ENCODE data around the gene RUNX1.

The RUNX1 gene

DNA sequence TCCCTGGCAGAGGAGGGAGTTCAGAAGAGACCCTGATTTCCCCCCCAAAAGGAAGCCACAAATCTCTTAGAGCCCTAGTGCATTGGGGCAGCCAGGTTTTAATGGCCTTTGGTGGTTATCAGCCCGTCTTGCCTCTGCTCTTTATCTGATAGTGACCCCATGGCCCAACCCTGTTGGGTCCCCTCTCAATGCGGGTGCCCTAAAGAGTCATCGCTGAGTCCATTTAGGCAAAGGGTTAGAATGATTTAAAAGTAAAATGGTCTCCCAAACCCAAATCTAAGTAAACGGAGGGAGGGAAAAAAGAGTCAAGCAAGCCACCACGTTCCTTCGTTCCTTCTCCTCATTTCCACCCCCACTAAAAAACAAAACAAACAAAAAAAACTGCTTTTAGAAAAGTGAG, 164.0 kb downstream of the RUNX1 start:
- no peak for DNase-seq (ENCODE audit: low read depth in 1 of 2, low spot score in 1 of 2)

DNA sequence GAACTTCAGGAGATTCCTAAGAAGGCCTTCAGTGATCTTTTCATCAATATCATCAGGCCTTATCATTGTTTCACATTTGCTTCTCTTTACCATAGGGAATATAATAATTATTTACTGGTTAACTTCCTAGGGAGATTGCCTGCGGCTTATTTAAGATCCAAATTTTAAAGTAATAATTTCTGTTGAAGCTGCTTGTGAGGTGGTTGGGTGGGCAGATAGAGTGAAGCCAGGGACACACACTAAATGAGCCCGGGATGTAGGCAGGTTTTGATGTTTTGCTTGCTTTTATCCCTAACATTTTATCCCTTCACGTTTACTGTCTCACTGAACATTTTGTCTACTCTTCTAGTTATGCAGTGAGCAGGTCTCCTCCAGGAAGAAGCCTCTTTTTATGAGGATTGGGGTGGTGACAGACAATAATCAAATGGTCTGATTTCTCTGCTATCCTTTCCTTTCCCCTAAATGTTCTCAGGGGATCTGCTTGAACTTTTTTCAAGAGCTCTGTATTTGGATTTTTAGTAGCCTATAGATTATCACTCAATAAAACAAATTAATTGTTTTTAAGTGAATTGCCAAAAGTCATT, 164.7 kb downstream of the RUNX1 start:
- no peak for DNase-seq (ENCODE audit: low read depth in 1 of 2, low spot score in 1 of 2)

DNA sequence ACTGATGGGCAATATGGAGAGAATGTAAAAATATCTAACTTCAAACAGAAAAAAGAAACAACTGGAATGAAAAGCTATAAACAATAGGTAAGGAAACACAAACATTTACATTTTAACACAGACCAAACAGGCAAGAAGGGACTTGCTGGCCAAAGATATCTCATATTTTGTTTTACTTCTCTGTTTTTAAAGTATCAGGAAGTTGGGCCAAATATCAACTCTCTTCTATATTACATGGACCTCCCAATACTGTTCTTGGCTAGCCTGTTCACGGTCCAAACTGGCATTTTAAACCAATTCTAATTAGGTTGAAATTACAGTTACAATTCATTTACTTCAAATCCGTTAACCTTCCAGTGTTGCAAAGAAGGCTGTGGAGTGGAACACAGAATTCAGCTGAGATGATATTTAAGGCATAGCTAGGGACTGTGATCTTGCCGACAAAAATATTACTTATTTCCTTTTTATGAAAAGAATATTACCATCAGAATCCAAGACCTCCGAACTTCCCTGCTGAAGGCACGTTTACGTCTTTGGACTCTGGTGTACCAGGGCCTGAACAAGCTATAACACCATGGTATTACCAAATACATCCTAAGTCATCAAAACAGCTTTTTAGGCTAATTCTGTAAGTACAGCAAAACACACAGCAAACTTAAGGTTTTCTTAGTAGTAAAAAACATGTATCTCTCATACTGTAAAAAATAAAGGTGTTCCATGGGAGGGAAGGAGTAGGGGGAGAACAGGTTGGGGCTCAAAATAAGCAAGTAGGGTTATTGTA, 165.4 kb downstream of the RUNX1 start:
- DNase-seq (ENCODE audit: low read depth in 1 of 2, low spot score in 1 of 2): no peak

GRCh38 chr21:34882719-34883131, 166.4 kb downstream of the RUNX1 start:
- no peak for DNase-seq (ENCODE audit: low read depth in 1 of 2, low spot score in 1 of 2)

- DNase-seq (ENCODE audit: low read depth in 1 of 2, low spot score in 1 of 2): no peak
Observed at GRCh38 chr21:34881839-34882371, 167.2 kb downstream of the RUNX1 start.

DNA sequence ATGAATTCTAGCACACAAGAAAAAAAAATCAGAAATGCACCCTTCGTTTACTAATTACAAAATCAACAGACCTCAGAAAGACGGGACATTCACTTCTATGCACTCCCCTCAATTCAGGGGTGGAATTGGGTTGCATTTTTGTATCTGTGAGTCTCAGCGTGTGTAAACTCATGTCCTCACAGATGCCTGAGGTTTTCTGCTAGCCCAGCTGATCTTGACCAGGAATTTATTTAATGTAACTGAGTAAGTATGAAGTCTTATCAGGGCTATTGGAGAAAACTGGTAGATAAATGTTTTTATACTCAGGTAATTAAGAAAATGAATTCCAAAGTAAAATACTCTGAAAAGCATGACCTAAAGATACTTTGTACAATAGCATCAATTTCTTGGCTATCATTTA, 167.7 kb downstream of the RUNX1 start:
- no peak for DNase-seq (ENCODE audit: low read depth in 1 of 2, low spot score in 1 of 2)

DNA sequence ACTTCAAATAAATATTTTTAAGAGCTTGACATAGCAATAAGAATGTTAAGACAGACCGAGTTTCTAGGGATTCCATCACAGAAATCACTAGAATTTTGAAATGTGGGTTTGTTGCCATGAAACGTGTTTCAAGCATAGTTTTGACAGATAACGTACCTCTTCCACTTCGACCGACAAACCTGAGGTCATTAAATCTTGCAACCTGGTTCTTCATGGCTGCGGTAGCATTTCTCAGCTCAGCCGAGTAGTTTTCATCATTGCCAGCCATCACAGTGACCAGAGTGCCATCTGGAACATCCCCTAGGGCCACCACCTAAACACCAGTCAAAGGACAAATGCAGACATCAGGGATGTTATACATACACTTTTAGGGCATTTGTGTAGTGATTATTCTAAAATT, 168.7 kb downstream of the RUNX1 start:
- DNase-seq (ENCODE audit: low read depth in 1 of 2, low spot score in 1 of 2): no peak

DNA sequence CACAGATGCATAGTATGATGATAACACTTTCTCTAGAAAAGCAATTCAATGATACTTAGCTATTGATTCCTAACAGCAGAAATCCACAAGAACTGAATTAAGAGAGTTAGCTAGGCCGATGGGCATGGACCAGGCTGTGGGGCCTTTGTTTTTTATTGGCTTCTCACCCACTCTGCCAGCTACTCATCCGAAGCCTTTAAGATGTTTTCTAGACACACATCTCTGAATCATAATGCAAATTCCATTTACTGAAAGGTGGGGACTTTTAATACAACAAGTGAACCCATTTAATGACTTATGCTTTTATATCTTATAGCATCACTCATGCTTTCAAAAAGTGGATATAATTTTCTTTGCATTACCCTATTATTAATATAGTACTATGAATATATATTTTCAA, 170.2 kb downstream of the RUNX1 start:
- no peak for DNase-seq (ENCODE audit: low read depth in 1 of 2, low spot score in 1 of 2)

GRCh38 chr21:34878501-34878900, 170.6 kb downstream of the RUNX1 start:
- DNase-seq (ENCODE audit: low read depth in 1 of 2, low spot score in 1 of 2): no peak

DNA sequence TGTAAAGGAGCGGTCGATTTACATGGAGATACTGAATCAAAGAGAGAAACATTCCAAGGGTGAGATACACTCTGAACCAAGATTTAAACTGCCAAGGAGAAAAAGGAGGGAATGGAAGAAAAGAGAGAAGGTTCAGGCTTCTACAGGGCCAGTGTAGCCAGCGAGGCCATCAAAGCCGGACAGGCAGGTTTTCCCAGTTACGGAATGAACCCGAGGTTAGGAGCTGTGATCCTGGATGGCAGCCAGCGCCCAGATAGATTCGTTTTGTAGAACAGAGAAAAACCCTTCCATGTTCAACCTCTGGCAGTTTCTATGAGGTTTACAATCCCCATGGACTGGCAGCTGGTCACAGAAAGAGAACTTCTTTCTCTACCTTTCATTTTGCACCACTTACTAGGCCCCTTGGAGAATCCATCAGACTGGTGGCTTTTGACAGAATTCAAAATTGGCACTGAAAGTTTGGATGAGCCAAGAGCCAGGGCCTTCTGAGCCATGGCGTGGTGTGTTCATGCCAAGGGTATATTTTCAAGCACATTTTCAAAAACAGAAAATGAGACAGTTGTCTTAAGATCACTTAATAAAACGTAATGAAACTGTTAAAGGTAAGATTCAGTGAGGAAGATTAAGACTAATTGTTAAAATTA, 171.5 kb downstream of the RUNX1 start:
- no peak for DNase-seq (ENCODE audit: low read depth in 1 of 2, low spot score in 1 of 2)

DNA sequence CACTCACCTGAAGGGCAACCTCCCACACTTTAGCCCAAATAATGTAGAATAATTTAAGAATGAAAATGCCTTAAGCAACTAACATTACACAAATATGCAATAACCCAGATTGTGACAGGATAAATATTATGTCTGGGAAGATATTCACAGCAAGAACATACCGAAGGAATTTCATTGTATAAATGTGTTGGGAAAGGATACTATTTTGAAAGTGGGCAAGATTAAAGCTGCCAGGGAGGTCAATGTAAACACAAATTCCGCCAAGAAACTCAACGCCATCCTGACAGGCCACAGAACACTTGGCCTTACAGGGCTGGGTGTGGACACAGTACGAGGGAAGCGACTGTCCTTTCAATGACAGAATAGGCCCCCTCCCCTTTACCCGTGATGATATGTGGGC, 173.3 kb downstream of the RUNX1 start:
- no peak for DNase-seq (ENCODE audit: low read depth in 1 of 2, low spot score in 1 of 2)

GRCh38 chr21:34874684-34875513, 174.2 kb downstream of the RUNX1 start:
- DNase-seq (ENCODE audit: low read depth in 1 of 2, low spot score in 1 of 2): no peak

- no peak for DNase-seq (ENCODE audit: low read depth in 1 of 2, low spot score in 1 of 2)
Observed at GRCh38 chr21:34871026-34871908, 177.8 kb downstream of the RUNX1 start.

- no peak for DNase-seq (ENCODE audit: low read depth in 1 of 2, low spot score in 1 of 2)
Observed at GRCh38 chr21:34870246-34870645, 178.9 kb downstream of the RUNX1 start.

DNA sequence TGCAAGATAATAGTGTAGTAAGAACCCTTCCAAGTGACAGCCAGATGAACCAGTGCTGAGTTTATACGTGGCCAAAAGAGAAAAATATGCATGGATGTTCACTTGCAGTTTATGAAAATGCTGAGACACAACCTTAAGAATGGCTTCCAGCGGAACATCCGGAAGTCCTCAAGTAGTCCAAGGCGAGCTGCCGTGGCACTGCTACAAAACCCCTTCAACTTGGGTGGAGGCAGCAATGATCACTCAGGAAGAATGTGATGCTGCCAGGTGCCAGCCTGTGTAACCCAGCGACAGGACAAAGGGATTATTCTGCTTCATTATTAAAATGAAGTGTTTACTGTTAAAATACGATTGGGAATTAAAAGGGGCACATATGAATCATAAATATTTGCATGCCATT, 179.6 kb downstream of the RUNX1 start:
- no peak for DNase-seq (ENCODE audit: low read depth in 1 of 2, low spot score in 1 of 2)

GRCh38 chr21:34867785-34868184, 181.3 kb downstream of the RUNX1 start:
- DNase-seq (ENCODE audit: low read depth in 1 of 2, low spot score in 1 of 2): no peak

DNA sequence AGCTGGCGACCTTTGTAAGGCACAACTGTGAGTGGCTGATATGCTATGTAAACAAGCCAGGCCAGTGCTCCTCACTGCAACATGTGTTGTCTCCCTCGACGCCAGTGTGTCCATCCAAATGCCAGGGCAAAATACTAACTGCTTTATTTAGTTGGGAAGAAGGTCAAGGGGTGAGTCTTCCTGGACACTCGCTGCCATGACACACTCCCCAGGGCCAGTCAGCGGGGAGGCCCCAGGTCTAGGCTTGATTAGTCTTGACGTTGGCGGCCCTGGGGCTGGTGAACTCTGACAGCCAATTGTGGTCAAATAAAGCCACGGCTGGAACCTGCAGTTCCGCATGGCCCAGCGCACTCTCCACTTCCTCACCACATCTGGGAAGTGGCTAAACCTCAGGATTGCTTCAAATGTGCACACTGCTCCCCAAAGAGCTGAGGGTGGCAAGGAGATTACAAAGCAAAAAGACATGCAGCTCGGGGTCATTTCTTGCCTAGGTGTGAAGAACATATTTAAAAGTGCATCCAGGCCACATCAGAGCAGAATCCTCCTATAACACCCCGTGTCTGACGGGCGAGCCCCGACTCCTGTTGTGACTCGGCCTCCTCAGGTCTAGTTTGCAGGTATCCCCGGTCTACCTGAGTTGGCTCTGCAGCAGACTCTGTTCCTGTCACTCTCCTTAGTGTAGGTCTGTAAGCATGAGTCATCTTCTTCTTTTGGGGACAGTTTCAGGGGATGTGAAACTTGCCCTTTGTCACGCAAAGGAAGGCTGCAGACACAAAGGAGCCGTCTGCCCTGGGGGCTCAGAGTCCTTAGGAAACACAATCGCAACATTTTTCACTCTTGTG, 183.5 kb downstream of the RUNX1 start:
- peak in 1 of 2 donors; percentile 33 for DNase-seq (ENCODE audit: low read depth in 1 of 2, low spot score in 1 of 2)

DNA sequence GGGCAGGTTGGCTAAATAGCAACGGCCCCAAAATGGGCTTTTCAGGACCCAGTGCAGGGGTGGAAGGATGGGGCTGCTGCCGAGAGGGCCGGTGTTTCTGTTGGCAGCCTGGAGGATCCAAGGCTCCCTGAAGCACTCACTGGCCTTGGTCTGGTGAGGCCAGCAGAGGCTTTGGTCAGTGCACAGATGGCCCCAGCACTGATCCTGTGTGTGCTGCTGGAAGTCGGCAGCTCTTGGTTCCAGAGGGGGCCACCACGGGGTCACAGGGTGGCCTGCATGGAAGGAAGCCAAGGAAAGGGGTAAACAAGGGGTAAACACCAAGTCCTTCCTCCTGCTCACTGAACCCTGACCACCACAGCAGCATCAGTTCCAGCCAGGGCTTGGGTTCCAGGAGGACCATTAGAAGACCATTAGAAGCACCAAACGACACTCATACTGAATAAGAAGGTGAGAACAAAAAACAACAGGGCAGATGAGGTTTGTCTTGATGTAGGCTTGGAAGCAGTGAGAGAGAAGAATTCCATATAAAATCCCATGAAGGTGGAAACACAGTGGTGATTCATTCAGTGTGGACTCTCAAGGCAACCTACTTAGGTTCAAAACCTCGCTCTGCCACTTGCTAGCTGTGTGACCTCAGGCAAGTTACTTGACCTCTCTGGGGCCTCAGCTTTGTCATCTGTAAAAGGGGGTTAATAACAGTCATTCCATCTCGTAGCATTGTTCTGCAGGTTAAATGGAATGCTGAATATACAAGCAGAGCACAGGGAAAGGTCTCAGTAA, 184.5 kb downstream of the RUNX1 start:
- no peak for DNase-seq (ENCODE audit: low read depth in 1 of 2, low spot score in 1 of 2)

GRCh38 chr21:34862951-34863350, 186.2 kb downstream of the RUNX1 start:
- DNase-seq (ENCODE audit: low read depth in 1 of 2, low spot score in 1 of 2): no peak

Measured in stimulated activated CD4-positive, alpha-beta T cell treated with anti-CD3 and anti-CD28 coated beads, Interleukin-15, amount 100 ng/mL, for 1 hour (primary cell).